Measurements from ENCODE around the gene FAM117A. TPM values are rescaled to one million over a fixed set of nuclear protein-coding genes. Genes with fewer than 3 reads are reported as not detected.

The FAM117A gene
- polyA plus RNA-seq, 2 of the 4 experiments (the other 2 are of a cell fraction) = 1.8 TPM

DNA sequence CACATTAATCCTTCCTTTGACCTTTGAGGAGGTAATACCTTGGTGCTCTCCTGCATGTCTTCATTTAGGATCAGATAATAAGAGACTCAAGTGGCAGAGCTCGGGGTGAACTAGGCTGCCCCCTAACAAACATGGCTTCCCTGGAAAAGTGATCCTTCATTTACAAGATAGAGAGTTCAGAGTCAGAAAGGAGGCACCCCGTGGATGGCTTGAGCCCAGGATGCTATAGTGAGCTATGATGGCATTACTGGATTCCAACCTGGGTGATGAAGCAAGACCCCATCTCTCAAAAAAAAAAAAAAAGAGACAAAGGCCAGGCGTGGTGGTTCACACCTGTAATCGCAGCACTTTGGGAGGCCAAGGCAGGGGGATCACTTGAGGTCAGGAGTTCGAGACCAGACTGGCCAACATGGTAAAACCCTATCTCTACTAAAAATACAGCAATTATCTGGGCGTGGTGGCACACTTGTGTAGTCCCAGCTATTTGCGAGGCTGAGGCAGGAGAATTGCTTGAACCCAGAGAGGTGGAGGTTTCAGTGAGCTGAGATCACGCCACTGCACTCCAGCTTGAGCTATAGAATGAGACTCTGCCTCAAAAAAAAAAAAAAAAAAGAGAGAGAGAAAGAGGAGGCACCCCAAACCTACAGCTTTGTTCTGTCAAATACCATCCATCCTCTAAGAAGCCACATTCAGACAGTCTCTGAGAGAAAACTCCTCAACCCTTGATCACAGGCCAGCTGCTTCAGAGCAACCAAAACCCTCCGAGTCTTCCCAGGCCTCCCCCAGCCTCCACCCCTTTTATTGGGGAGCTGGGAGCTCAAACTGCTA lies 7.4 kb downstream of the FAM117A start:
- 52% methylated on average over 9 of the region's 9 CpGs for WGBS (ENCODE audit: missing lambda C conversion rate)
- no peak for ATAC-seq
- H3K4me2 ChIP-seq = no peak overlapping the region
- H3K9me3 ChIP-seq = no peaks in the 10 kb centered on the region
- ChIA-PET CTCF (interaction anchor here (0.6 to 2.2 kb wide), 7 partner anchors 10 to 200 kb away, joined by 3 to 9 read pairs (median 4); no protein-coding TSS in a partner anchor), POLR2A (interaction anchor here (0.7 kb wide), 1 partner anchor 17 kb away, joined by 5 read pairs; no protein-coding TSS in a partner anchor)
- DNase-seq (ENCODE audit: low read depth in 1 of 2, low spot score in 1 of 2) = no peak
- no peak for TF ChIP-seq RAD21 (conservative IDR thresholded peaks at IDR 0.05 in 1 of 2, IDR thresholded peaks at IDR 0.05 in 1 of 2)
- no peak for TF ChIP-seq HOXB13 (CRISPR knock-in tag; IDR thresholded peaks at IDR 0.05; ENCODE audit: low read depth)
- TF ChIP-seq CBX2 (IDR thresholded peaks at IDR 0.05; ENCODE audit: borderline replicate concordance, low read depth) = no peak
- TF ChIP-seq, protein P1, sequence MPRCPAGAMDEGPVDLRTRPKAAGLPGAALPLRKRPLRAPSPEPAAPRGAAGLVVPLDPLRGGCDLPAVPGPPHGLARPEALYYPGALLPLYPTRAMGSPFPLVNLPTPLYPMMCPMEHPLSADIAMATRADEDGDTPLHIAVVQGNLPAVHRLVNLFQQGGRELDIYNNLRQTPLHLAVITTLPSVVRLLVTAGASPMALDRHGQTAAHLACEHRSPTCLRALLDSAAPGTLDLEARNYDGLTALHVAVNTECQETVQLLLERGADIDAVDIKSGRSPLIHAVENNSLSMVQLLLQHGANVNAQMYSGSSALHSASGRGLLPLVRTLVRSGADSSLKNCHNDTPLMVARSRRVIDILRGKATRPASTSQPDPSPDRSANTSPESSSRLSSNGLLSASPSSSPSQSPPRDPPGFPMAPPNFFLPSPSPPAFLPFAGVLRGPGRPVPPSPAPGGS (IDR thresholded peaks at IDR 0.05) = no peak
- no peak for TF ChIP-seq MAZ (IDR thresholded peaks at IDR 0.05; ENCODE audit: borderline replicate concordance, low read depth, low read length)
- TF ChIP-seq TP53 (CRISPR knock-in tag; IDR thresholded peaks at IDR 0.05) = no peak
- TF ChIP-seq TFCP2L1 (CRISPR knock-in tag; IDR thresholded peaks at IDR 0.05) = no peak
- no peak for TF ChIP-seq BHLHE40 (IDR thresholded peaks at IDR 0.05; ENCODE audit: low read depth, low read length)
- TF ChIP-seq JUNB (IDR thresholded peaks at IDR 0.05) = no peak
- TF ChIP-seq RFX5 (IDR thresholded peaks at IDR 0.05) = no peak
- TF ChIP-seq MAFK (IDR thresholded peaks at IDR 0.05; ENCODE audit: partially characterized antibody) = no peak
- TF ChIP-seq RNF2 (IDR thresholded peaks at IDR 0.05; ENCODE audit: borderline replicate concordance, low read depth) = no peak
- TF ChIP-seq, protein P2, sequence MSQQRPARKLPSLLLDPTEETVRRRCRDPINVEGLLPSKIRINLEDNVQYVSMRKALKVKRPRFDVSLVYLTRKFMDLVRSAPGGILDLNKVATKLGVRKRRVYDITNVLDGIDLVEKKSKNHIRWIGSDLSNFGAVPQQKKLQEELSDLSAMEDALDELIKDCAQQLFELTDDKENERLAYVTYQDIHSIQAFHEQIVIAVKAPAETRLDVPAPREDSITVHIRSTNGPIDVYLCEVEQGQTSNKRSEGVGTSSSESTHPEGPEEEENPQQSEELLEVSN (IDR thresholded peaks at IDR 0.05; ENCODE audit: borderline replicate concordance, low read depth) = no peak
- FAIRE-seq = no peak
- no peak overlapping the region for H3K27ac ChIP-seq
- no peaks in the 10 kb centered on the region for H3K4me1 ChIP-seq
- no peak overlapping the region for H3K4me3 ChIP-seq

GRCh38 chr17:49755663-49756283 lies 8.2 kb downstream of the FAM117A start:
- CTCF ChIA-PET = interaction anchor here (0.9 to 2.2 kb wide), 6 partner anchors 9 to 199 kb away, joined by 3 to 9 read pairs (median 4); partner anchors contain the start of gene FAM117A
- Histone ChIP-seq H3K27ac (no peak overlapping the region), H3K4me3 (no peak overlapping the region), H3K4me1 (no peaks in the 10 kb centered on the region), H3K4me2 (no peak overlapping the region), H3K9me3 (no peaks in the 10 kb centered on the region)
- POLR2A ChIA-PET = no interaction called here
- WGBS (ENCODE audit: missing lambda C conversion rate) = 52% methylated on average over 4 of the region's 4 CpGs
- DNase-seq (ENCODE audit: low read depth in 1 of 2, low spot score in 1 of 2) (no peak), FAIRE-seq (no peak), ATAC-seq (no peak)
- TF ChIP-seq, protein P3, sequence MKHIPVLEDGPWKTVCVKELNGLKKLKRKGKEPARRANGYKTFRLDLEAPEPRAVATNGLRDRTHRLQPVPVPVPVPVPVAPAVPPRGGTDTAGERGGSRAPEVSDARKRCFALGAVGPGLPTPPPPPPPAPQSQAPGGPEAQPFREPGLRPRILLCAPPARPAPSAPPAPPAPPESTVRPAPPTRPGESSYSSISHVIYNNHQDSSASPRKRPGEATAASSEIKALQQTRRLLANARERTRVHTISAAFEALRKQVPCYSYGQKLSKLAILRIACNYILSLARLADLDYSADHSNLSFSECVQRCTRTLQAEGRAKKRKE (CRISPR knock-in tag; IDR thresholded peaks at IDR 0.05; ENCODE audit: low read depth) = no peak
- no peak for TF ChIP-seq JUN (IDR thresholded peaks at IDR 0.05)
- TF ChIP-seq FOSB (CRISPR knock-in tag; IDR thresholded peaks at IDR 0.05) = no peak
- TF ChIP-seq HMGXB4 (CRISPR knock-in tag; IDR thresholded peaks at IDR 0.05; ENCODE audit: borderline replicate concordance) = no peak
- no peak for TF ChIP-seq POLR2A (IDR thresholded peaks at IDR 0.05; ENCODE audit: low read length)
- TF ChIP-seq NFE2L2 (conservative IDR thresholded peaks at IDR 0.05; ENCODE audit: low read length) = no peak
- TF ChIP-seq EHF (CRISPR knock-in tag; IDR thresholded peaks at IDR 0.05) = no peak
